H9 (cell line): ENCODE data around the gene ZNF213. TPM values are rescaled to one million over a fixed set of nuclear protein-coding genes. Genes with fewer than 3 reads are reported as not detected.

Source experiments
- DNase-seq: peaks from one replicate; pipeline ENCODE4 v3.0.0-alpha.2; 2017
- H2AFZ ChIP-seq: one replicate; pipeline ENCODE4 v1.6.1; 2013; ENCODE audit warnings: mild to moderate bottlenecking, low read length, control low read depth, moderate library complexity
- H2AK5ac ChIP-seq: 2 replicates; pipeline ENCODE4 v1.6.1; 2013; ENCODE audit warnings: low read length, control low read depth, mixed read lengths; ENCODE audit not compliant: insufficient read length
- H2BK120ac ChIP-seq: one replicate; pipeline ENCODE4 v1.6.1; 2013; ENCODE audit warnings: low read depth, mild to moderate bottlenecking, low read length, control low read depth, inconsistent platforms; ENCODE audit not compliant: poor library complexity, severe bottlenecking
- H2BK12ac ChIP-seq: 2 replicates; pipeline ENCODE4 v1.6.1; 2013; ENCODE audit warnings: low read length, control low read depth, mixed read lengths, low read depth; ENCODE audit not compliant: insufficient read length
- H2BK15ac ChIP-seq: 2 replicates; pipeline ENCODE4 v1.6.1; 2013; ENCODE audit warnings: low read depth, low read length, control low read depth
- H2BK20ac ChIP-seq: one replicate; pipeline ENCODE4 v1.6.1; 2013; ENCODE audit warnings: low read depth, mild to moderate bottlenecking, low read length, control low read depth, inconsistent platforms; ENCODE audit not compliant: poor library complexity, severe bottlenecking
- H2BK5ac ChIP-seq: 2 replicates; pipeline ENCODE4 v1.6.1; 2013; ENCODE audit warnings: low read length, control low read depth, mixed read lengths; ENCODE audit not compliant: insufficient read length
- H3K14ac ChIP-seq: 2 replicates; pipeline ENCODE4 v1.6.1; 2013; ENCODE audit warnings: low read length, control low read depth; ENCODE audit not compliant: insufficient read depth
- H3K18ac ChIP-seq: 2 replicates; pipeline ENCODE4 v1.6.1; 2013; ENCODE audit warnings: low read depth, mild to moderate bottlenecking, mixed read lengths, low read length, control low read depth; ENCODE audit not compliant: insufficient read length
- H3K23ac ChIP-seq: 2 replicates; pipeline ENCODE4 v1.6.1; 2013; ENCODE audit warnings: low read length, control low read depth, mixed read lengths, low read depth; ENCODE audit not compliant: insufficient read length
- H3K23me2 ChIP-seq: 2 replicates; pipeline ENCODE4 v1.6.1; 2013; ENCODE audit warnings: low read depth, mild to moderate bottlenecking, mixed read lengths, low read length, control low read depth; ENCODE audit not compliant: insufficient read length, poor library complexity, severe bottlenecking
- H3K27ac ChIP-seq: 2 replicates; pipeline ENCODE4 v1.5.1; 2013; ENCODE audit warnings: low read length, control low read depth, mixed read lengths, low read depth; ENCODE audit not compliant: insufficient read length
- H3K27me3 ChIP-seq: 2 replicates; pipeline ENCODE4 v1.6.1; 2013; ENCODE audit warnings: low read length, control low read depth, inconsistent platforms; ENCODE audit not compliant: insufficient read depth
- H3K4ac ChIP-seq: 2 replicates; pipeline ENCODE4 v1.6.1; 2013; ENCODE audit warnings: low read depth, mild to moderate bottlenecking, control low read depth, inconsistent platforms, low read length, moderate library complexity
- H3K4me1 ChIP-seq: 2 replicates; pipeline ENCODE4 v1.6.1; 2013; ENCODE audit warnings: low read length, control low read depth, inconsistent platforms; ENCODE audit not compliant: insufficient read depth
- H3K4me2 ChIP-seq: 2 replicates; pipeline ENCODE4 v1.6.1; 2013; ENCODE audit warnings: low read length, control low read depth, mixed read lengths; ENCODE audit not compliant: insufficient read length, insufficient read depth
- H3K56ac ChIP-seq: 2 replicates; pipeline ENCODE4 v1.6.1; 2013; ENCODE audit warnings: low read depth, mild to moderate bottlenecking, mixed read lengths, low read length, control low read depth; ENCODE audit not compliant: insufficient read length
- H3K79me1 ChIP-seq: 2 replicates; pipeline ENCODE4 v1.6.1; 2013; ENCODE audit warnings: low read depth, mild to moderate bottlenecking, moderate library complexity, low read length, control low read depth, inconsistent platforms; ENCODE audit not compliant: insufficient read depth, poor library complexity, severe bottlenecking
- H3K79me2 ChIP-seq: 2 replicates; pipeline ENCODE4 v1.6.1; 2013; ENCODE audit warnings: low read length, control low read depth, inconsistent platforms; ENCODE audit not compliant: insufficient read depth
- H3K9ac ChIP-seq: 2 replicates; pipeline ENCODE4 v1.6.1; 2013; ENCODE audit warnings: low read length, control low read depth, mixed read lengths; ENCODE audit not compliant: insufficient read length; ENCODE audit errors: extremely low read depth
- H3K9me3 ChIP-seq: one replicate; pipeline ENCODE4 v1.6.1; 2013; ENCODE audit warnings: low read depth, low read length, inconsistent platforms; ENCODE audit not compliant: control insufficient read depth
- H3T11ph ChIP-seq: one replicate; pipeline ENCODE4 v1.6.1; 2013; ENCODE audit warnings: mild to moderate bottlenecking, low read length, control low read depth, inconsistent platforms
- H4K20me1 ChIP-seq: one replicate; pipeline ENCODE4 v1.6.1; 2013; ENCODE audit not compliant: control insufficient read depth, insufficient read length, insufficient read depth
- H4K5ac ChIP-seq: 2 replicates; pipeline ENCODE4 v1.6.1; 2013; ENCODE audit warnings: low read depth, mild to moderate bottlenecking, mixed read lengths, low read length, control low read depth; ENCODE audit not compliant: insufficient read length
- H4K8ac ChIP-seq: replicated peaks from 2 replicates; pipeline ENCODE4 v1.6.1; 2013; ENCODE audit warnings: low read length, control low read depth, mixed read lengths, low read depth; ENCODE audit not compliant: insufficient read length
- H4K91ac ChIP-seq: 2 replicates; pipeline ENCODE4 v1.6.1; 2013; ENCODE audit warnings: low read depth, mild to moderate bottlenecking, moderate library complexity, mixed read lengths, low read length, control low read depth; ENCODE audit not compliant: insufficient read length
- H3K27ac Mint-ChIP-seq, 3 experiments: 2 replicates in 2 of 3; 3 replicates in 1 of 3; pipeline ENCODE4 v1.8.0; 2020 to 2021; ENCODE audit warnings: mixed read lengths in 3 of 3, mild to moderate bottlenecking in 1 of 3, moderate library complexity in 1 of 3
- H3K27me3 Mint-ChIP-seq: 2 replicates; pipeline ENCODE4 v1.8.0; 2021; ENCODE audit warnings: low read depth, mild to moderate bottlenecking, moderate library complexity, mixed read lengths
- H3K36me3 Mint-ChIP-seq, 3 experiments: 2 replicates in 2 of 3; 3 replicates in 1 of 3; pipeline ENCODE4 v1.8.0; 2020 to 2021; ENCODE audit warnings: low read depth in 3 of 3, mixed read lengths in 3 of 3; ENCODE audit not compliant: insufficient read depth in 1 of 3
- H3K4me1 Mint-ChIP-seq, 2 experiments: 2 replicates each; pipeline ENCODE4 v1.8.0; 2020; ENCODE audit warnings: mixed read lengths in 2 of 2
- H3K4me3 Mint-ChIP-seq, 2 experiments: 2 replicates in 1 of 2; 3 replicates in 1 of 2; pipeline ENCODE4 v1.8.0; 2020 to 2021; ENCODE audit warnings: mild to moderate bottlenecking in 2 of 2, mixed read lengths in 2 of 2, moderate library complexity in 1 of 2
- H3K9me3 Mint-ChIP-seq, 2 experiments: 2 replicates in 1 of 2; 3 replicates in 1 of 2; pipeline ENCODE4 v1.8.0; 2020; ENCODE audit warnings: mild to moderate bottlenecking in 2 of 2, mixed read lengths in 2 of 2, moderate library complexity in 1 of 2
- WGBS: extraction: QIAGEN DNeasy Blood & Tissue Kit; methylation state at CpG from one replicate; pipeline ENCODE4 v1.1.7; 2013; ENCODE audit warnings: missing lambda C conversion rate, low lambda C conversion rate, mixed read lengths; ENCODE audit not compliant: insufficient read length; ENCODE audit errors: extremely low coverage; 5-methylcytosine and 5-hydroxymethylcytosine counted together
- total RNA-seq: library from RNA; stranded (reverse); gene quantifications from 2 replicates; pipeline ENCODE4 v1.2.1, GENCODE V29; 2021
- TF ChIP-seq, protein P1 (sequence below): fragments of 200-600 bp; sonication (generic); conservative IDR thresholded peaks from 3 replicates; pipeline ENCODE4 v1.8.0; 2021; ENCODE audit warnings: antibody characterized with exemption, mild to moderate bottlenecking

The ZNF213 gene
- total RNA-seq, 1 experiment from 2014 or later = 6.4 TPM

DNA sequence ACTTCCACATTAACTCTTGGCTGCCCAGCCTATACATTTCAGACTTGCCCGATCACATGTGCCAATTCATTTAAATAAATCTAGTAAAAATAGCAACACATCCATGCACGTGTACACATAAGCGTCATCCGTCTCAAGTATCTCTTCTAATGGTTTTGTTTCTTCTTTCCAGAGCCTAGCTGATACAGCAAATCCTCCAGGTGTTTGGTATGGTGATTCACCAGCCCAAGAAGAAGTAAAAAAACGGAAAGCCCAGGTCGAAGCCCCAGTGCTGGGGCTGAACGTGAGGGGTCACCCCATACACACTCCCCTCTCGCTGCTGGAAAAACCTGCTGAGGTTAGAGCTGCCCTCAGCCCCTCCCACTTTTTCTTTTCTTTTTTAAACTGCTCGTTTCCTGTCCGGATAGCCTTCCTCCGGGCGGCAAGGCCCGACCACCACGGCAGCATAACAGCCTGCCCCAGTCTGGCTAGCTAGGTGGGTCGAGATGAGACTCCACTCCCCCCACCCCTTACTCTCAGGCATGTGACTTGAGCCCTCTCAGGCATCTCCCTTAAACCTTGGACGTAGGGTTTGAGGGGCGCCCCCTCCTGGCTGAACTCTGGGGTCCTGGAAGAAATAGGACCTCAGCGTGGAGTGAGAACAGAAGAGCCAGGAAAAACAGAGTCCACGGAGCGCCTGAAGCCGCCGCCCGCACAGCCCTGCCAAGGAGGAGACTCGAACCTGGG is 39.2 kb downstream of the ZNF213 start:
- Histone ChIP-seq H3K18ac (no peak overlapping the region), H4K20me1 (no peaks in the 10 kb centered on the region), H2BK15ac (no peak overlapping the region), H3K79me1 (no peaks in the 10 kb centered on the region), H3K9me3 (no peaks in the 10 kb centered on the region), H3K27ac (no peak overlapping the region), H3K14ac (no peak overlapping the region), H3K23me2 (peaks cover 12% of the 10 kb centered on the region), H2AK5ac (no peak overlapping the region), H2BK20ac (no peak overlapping the region), H2BK120ac (no peak overlapping the region), H2BK12ac (no peak overlapping the region), H3K79me2 (no peaks in the 10 kb centered on the region), H3K9ac (no peak overlapping the region), H2AFZ (no peak overlapping the region), H3K4me1 (no peaks in the 10 kb centered on the region), H4K91ac (no peak overlapping the region), H3T11ph (no peak overlapping the region), H3K4me2 (peak overlapping the region; percentile 62), H3K23ac (no peak overlapping the region), H2BK5ac (no peak overlapping the region), H4K5ac (no peak overlapping the region), H3K56ac (no peak overlapping the region), H4K8ac (no peak overlapping the region), H3K27me3 (no peaks in the 10 kb centered on the region), H3K4ac (no peak overlapping the region)
- peak; percentile 96 for DNase-seq
- TF ChIP-seq, protein P1, sequence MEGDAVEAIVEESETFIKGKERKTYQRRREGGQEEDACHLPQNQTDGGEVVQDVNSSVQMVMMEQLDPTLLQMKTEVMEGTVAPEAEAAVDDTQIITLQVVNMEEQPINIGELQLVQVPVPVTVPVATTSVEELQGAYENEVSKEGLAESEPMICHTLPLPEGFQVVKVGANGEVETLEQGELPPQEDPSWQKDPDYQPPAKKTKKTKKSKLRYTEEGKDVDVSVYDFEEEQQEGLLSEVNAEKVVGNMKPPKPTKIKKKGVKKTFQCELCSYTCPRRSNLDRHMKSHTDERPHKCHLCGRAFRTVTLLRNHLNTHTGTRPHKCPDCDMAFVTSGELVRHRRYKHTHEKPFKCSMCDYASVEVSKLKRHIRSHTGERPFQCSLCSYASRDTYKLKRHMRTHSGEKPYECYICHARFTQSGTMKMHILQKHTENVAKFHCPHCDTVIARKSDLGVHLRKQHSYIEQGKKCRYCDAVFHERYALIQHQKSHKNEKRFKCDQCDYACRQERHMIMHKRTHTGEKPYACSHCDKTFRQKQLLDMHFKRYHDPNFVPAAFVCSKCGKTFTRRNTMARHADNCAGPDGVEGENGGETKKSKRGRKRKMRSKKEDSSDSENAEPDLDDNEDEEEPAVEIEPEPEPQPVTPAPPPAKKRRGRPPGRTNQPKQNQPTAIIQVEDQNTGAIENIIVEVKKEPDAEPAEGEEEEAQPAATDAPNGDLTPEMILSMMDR = peak; percentile 80
- WGBS = no CpG with 5 or more reads among the region's 24 CpGs
- no peaks in the 10 kb centered on the region for H3K36me3 Mint-ChIP-seq
- peaks cover 20 to 21% of the 10 kb centered on the region in 2 experiments for H3K4me1 Mint-ChIP-seq
- H3K4me3 Mint-ChIP-seq = peak overlapping the region; percentile 68 to 85
- H3K9me3 Mint-ChIP-seq = no peaks in the 10 kb centered on the region; a peak in 1 of 5 replicates
- H3K27ac Mint-ChIP-seq = peak overlapping the region in 2 of 3 experiments; percentile 12 to 76; a peak in 4 of 7 replicates
- peaks cover 56% of the 10 kb centered on the region for H3K27me3 Mint-ChIP-seq
